Fibroblast of the aortic adventitia (primary cell): ENCODE data around the gene CERS6. TPM values are rescaled to one million over a fixed set of nuclear protein-coding genes. Genes with fewer than 3 reads are reported as not detected.
A peak's percentile ranks its signal among the peaks of the same experiment; 100 is the strongest.

Experiments used
- DNase-seq: peaks from one replicate; pipeline ENCODE4 v3.0.0-alpha.2; 2010; ENCODE audit warnings: low read depth
- H3K4me3 ChIP-seq: 2 replicates; pipeline ENCODE4 v1.5.1; 2011; ENCODE audit warnings: low read depth, mild to moderate bottlenecking, control low read depth, low read length, moderate library complexity
- total RNA-seq: library from RNA; depleted of rRNA; stranded (reverse); fragments of >200 nt; gene quantifications from 2 replicates; pipeline ENCODE4 v1.2.3, GENCODE V29; 2012; ENCODE audit warnings: low replicate concordance
- TF ChIP-seq, protein P1 (sequence below): IDR thresholded peaks from 2 replicates; pipeline ENCODE4 v1.5.1; 2011; ENCODE audit warnings: mild to moderate bottlenecking, low read length, control low read depth, inconsistent platforms; ENCODE audit not compliant: insufficient read depth

The CERS6 gene
- total RNA-seq, 1 donor, result 14.2 TPM

DNA sequence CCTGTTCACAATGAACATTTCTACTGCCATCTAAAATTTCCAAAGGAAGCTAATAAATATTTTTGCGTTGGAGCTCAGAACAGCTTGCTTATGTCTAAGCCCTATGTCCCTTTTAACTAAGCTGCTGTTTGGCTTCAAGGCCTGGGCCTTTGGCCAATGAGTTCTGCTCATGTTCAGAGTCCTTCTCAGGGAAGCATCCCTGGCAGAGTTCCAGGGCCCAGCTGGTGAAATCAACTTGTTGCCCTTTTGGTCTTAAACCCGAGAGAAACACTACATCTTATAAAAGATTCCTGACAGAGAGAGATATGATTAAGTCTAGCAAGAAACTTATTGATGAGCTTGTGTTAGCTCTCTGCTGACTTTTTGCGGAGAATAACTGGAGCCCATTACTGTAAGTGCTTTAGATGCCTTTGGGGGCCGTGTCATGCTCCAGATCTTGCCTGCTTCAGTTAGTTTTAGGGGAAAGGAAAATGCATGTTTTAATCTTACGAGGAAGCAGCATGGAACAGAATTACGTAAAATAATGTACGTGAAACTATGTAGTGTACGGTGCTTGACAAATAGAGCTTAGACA is 243.9 kb downstream of the CERS6 start:
- peak; percentile 74 for DNase-seq
- TF ChIP-seq, protein P1, sequence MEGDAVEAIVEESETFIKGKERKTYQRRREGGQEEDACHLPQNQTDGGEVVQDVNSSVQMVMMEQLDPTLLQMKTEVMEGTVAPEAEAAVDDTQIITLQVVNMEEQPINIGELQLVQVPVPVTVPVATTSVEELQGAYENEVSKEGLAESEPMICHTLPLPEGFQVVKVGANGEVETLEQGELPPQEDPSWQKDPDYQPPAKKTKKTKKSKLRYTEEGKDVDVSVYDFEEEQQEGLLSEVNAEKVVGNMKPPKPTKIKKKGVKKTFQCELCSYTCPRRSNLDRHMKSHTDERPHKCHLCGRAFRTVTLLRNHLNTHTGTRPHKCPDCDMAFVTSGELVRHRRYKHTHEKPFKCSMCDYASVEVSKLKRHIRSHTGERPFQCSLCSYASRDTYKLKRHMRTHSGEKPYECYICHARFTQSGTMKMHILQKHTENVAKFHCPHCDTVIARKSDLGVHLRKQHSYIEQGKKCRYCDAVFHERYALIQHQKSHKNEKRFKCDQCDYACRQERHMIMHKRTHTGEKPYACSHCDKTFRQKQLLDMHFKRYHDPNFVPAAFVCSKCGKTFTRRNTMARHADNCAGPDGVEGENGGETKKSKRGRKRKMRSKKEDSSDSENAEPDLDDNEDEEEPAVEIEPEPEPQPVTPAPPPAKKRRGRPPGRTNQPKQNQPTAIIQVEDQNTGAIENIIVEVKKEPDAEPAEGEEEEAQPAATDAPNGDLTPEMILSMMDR, result no peak
- no peak overlapping the region for H3K4me3 ChIP-seq

DNA sequence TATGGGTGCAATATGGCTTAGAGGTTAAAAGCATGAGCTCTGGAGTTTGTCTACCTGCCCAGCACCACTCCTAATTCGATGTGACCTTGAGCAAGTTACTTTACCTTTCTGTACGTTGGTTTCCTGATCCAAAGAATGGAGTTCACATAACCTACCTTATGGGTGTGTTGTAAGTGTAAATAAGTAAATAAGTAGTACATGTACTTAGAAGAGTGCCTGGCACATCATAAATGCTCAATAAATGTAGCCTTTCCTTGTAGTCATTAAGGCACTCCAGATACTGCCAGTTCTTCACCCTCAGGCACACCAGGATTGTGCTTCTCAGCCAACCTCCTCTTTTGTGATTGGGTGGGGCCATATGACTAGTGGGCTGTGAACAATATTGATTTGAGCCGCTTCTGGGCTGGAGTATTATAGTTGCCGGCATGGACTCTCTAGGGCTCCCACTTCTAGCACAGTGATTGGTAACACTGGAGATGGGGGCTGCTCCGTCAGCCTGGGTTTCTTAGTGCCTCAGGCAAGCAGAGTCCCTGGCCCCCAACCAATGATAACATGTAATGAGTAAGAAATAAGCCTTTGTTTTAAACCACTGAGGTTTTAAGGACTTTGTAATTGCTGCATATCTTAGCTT is 244.7 kb downstream of the CERS6 start:
- TF ChIP-seq, protein P1, result no peak
- no peak overlapping the region for H3K4me3 ChIP-seq
- peak; percentile 70 for DNase-seq

DNA sequence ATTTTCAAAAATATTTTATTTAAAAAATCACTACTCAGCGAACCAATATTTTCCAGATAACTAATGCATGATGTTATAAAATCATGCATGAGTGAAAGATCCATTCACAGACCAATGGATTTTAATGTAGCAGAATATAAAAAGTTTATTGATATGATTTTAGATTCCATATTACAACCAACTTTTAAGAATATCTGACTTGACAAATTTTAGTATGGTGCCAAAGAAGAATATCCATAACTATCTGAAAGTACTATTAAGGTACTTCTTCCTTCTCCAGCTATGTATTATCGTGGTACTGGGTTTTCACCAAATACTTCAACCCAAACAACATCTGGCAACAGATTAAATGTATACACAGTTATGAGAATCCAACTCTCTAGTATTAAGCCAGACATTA is 246.5 kb downstream of the CERS6 start:
- TF ChIP-seq, protein P1, result no peak
- no peak overlapping the region for H3K4me3 ChIP-seq
- no peak for DNase-seq

DNA sequence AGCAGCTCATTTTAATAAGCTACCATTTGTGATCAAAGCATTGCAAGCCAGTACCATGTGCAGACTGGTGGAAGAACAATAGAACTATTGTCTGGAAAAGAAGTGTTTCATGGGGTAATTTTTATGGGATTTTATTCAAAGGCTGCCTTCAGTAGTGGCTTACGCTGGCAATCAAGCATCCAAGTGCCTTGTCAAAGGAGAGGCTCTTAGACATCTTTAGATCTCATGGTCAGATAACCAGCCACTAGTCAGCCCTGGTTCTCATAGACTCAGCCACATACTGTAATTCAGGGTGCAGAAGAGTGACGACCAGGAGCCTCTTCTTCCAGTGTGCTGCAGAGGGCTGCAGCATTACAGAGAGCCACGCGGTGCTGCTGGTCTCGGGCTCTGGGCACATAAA is 247.9 kb downstream of the CERS6 start:
- TF ChIP-seq, protein P1, result no peak
- no peak for DNase-seq
- H3K4me3 ChIP-seq, result no peak overlapping the region

DNA sequence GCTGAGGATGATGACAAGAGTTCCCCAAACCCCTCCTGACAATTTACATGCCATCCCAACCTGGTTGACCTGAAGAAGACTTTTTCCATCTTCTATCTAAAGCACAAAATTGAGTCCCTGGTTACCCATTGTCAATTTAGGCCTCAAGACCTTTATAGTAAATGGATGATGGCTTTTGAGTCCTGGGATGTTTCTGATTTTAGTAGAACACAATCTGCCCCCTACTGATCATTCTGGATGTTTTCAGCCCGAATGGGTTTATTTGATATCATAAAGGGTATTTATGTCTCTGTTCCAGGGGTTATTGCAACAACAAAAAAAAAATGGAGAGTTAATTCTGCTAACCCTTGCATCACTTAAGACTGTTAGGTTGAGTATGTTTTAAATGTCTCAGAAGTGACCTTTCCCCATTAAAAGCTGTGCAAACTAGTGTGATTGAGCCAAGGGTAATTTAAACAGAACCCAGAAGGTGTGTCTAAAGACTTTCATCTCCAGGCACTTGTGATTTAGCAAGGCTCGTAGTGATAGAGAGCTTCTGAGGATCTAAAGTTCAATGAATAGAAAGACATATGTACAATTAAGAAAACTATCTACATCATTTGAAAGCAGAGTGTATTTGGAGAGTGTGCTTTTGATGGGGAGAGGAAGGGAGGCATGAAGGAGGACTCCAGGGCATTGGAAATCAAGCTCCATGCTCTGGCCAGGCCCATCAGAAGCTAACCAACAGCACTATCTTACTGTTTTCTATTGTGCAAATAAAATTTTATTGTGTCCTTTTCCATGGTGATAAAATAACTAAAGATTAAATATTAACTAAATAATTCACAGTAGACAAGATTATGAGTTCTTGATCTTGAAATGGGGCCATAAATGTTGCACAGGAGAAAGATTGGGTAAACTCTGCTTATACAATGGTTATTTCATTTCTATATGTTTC is 249.7 kb downstream of the CERS6 start:
- TF ChIP-seq, protein P1, result peak; percentile 43
- no peak overlapping the region for H3K4me3 ChIP-seq
- peak; percentile 62 for DNase-seq

DNA sequence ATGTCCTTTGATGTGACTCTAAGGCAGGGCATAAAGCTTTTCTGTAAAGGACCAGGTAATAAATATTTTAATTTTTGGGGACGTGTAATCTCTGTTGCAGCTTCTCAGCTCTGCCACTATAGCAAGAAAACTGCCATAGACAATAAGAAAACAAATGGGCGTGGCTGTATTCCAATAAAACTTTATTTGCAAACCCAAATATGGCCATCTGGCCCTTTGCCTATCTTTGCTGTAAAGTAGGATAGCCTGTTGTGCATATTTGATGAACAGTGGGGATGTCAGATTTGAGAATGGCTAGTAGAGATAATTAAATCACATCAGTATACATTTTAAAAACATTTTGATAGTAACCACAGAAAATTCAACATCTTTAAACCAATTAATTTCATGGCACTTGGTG is 250.7 kb downstream of the CERS6 start:
- H3K4me3 ChIP-seq, result no peak overlapping the region
- no peak for DNase-seq
- TF ChIP-seq, protein P1, result no peak
